BLaER1 (cell line): ENCODE results near the gene OR52K2.

Experiments
- H3K27ac ChIP-seq: shearing (Covaris generic); formaldehyde crosslinking; 2 replicates; pipeline ENCODE4 v1.8.1; 2022
- H3K27me3 ChIP-seq: shearing (Covaris generic); formaldehyde crosslinking; 2 replicates; pipeline ENCODE4 v1.8.1; 2022
- H3K36me3 ChIP-seq: shearing (Covaris generic); formaldehyde crosslinking; 2 replicates; pipeline ENCODE4 v1.8.1; 2022
- H3K4me1 ChIP-seq: shearing (Covaris generic); formaldehyde crosslinking; 2 replicates; pipeline ENCODE4 v1.8.1; 2022
- H3K4me2 ChIP-seq: shearing (Covaris generic); formaldehyde crosslinking; 2 replicates; pipeline ENCODE4 v1.8.1; 2022
- H3K4me3 ChIP-seq: shearing (Covaris generic); formaldehyde crosslinking; 2 replicates; pipeline ENCODE4 v1.8.1; 2022
- H3K9ac ChIP-seq: shearing (Covaris generic); formaldehyde crosslinking; 2 replicates; pipeline ENCODE4 v1.8.1; 2022
- H3K9me3 ChIP-seq: shearing (Covaris generic); formaldehyde crosslinking; 2 replicates; pipeline ENCODE4 v1.8.1; 2022
- H4K20me1 ChIP-seq: shearing (Covaris generic); formaldehyde crosslinking; 2 replicates; pipeline ENCODE4 v1.8.1; 2022
- Cebpa-rat ChIP-seq: shearing (Covaris generic); IDR thresholded peaks from 2 replicates; pipeline ENCODE4 v1.8.1; 2022

OR52K2 gene

GRCh38 chr11:4496557-4497248 lies 47.6 kb downstream of the OR52K2 start:
- Histone ChIP-seq H3K27me3 (no peaks in the 10 kb centered on the region), H3K27ac (no peak overlapping the region)

More at GRCh38 chr11:4496557-4497248, 47.6 kb downstream of the OR52K2 start:
- no peak overlapping the region for H3K4me3 ChIP-seq
- no peak overlapping the region for H3K4me2 ChIP-seq
- H3K9me3 ChIP-seq, result 0 out of 2 replicates have a peak, but pooled peaks cover 3% of the 10 kb centered on the region
- no peak for TF ChIP-seq Cebpa-rat
- no peaks in the 10 kb centered on the region for H4K20me1 ChIP-seq
- H3K36me3 ChIP-seq, result no peaks in the 10 kb centered on the region
- H3K9ac ChIP-seq, result no peak overlapping the region
- no peaks in the 10 kb centered on the region for H3K4me1 ChIP-seq
